Measurements from ENCODE around the gene TTC39A.

GRCh38 chr1:51303315-51303714 lies 27.0 kb downstream of the TTC39A start:
- no peak for TF ChIP-seq EZH2 (IDR thresholded peaks at IDR 0.05; ENCODE audit: insufficient read depth, low read length)
- no peak for TF ChIP-seq CTCF (IDR thresholded peaks at IDR 0.05; ENCODE audit: insufficient read depth, low read depth, low read length)
